Activated T-cell treated with anti-CD3 and anti-CD28 coated beads, Interleukin-2, amount 50 U/mL, for 24 hours (primary cell): ENCODE results near the gene PPP1R9B.

Experiments
- DNase-seq: peaks from one replicate; pipeline ENCODE4 v3.0.0-alpha.2; 2020
- H3K27ac Mint-ChIP-seq: 2 replicates; pipeline ENCODE4 v1.8.0; 2020; ENCODE audit warnings: mild to moderate bottlenecking, mixed read lengths
- H3K27me3 Mint-ChIP-seq: 2 replicates; pipeline ENCODE4 v1.8.0; 2020; ENCODE audit warnings: mixed read lengths
- H3K36me3 Mint-ChIP-seq: 2 replicates; pipeline ENCODE4 v1.8.0; 2020; ENCODE audit warnings: low read depth, mixed read lengths
- H3K4me1 Mint-ChIP-seq: 2 replicates; pipeline ENCODE4 v1.8.0; 2020; ENCODE audit warnings: low read depth, mixed read lengths
- H3K4me3 Mint-ChIP-seq: 2 replicates; pipeline ENCODE4 v1.8.0; 2020; ENCODE audit warnings: mild to moderate bottlenecking, moderate library complexity, mixed read lengths
- H3K9me3 Mint-ChIP-seq: 2 replicates; pipeline ENCODE4 v1.8.0; 2020; ENCODE audit warnings: mixed read lengths

Gene PPP1R9B

DNA sequence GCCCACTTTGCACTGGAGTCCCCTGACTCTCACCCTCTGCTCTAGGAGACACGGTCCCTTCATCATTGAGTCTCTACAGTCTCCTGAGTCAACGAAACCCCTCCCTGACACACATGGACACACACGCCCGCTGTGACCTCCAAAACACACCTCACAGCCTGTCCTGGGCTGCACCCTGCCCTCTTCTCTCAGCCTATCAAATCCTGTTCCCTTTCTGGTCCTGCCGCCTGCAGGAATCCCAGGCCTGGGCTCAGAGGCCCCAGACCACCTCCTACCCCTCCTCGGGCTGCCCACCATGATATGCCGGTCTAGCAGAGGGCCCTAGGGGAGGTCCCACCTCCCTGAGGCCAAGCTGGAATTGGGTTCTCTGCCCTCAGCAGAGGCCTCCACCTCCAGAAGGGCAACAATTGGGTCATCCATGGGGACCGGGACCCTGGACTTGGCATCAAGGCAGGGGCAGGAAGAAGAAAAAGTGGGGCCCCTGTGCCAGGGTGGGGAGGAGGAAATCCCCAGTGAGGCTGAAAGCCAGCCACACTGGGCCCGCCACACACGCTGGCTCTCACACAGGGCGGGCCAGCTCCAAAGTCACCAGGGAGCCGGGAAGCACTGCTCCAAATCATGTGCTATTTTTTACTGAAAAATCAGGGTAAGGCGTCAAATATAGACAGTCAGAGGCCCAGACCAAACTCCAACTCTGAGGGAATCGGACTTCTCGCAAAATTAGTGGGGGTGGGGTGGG, 3.4 kb downstream of the PPP1R9B start:
- Mint-ChIP-seq H3K27me3 (no peaks in the 10 kb centered on the region), H3K36me3 (peaks cover 67% of the 10 kb centered on the region), H3K4me1 (peaks cover 68% of the 10 kb centered on the region), H3K4me3 (peak overlapping the region; percentile 95), H3K27ac (peak overlapping the region; percentile 92), H3K9me3 (no peaks in the 10 kb centered on the region)
- no peak for DNase-seq

GRCh38 chr17:50146230-50146926, 4.1 kb downstream of the PPP1R9B start:
- H3K4me3 Mint-ChIP-seq = peak overlapping the region; percentile 95
- H3K36me3 Mint-ChIP-seq = peaks cover 74% of the 10 kb centered on the region
- no peaks in the 10 kb centered on the region for H3K9me3 Mint-ChIP-seq
- DNase-seq = no peak
- no peaks in the 10 kb centered on the region for H3K27me3 Mint-ChIP-seq
- peaks cover 69% of the 10 kb centered on the region for H3K4me1 Mint-ChIP-seq
- H3K27ac Mint-ChIP-seq = peak overlapping the region; percentile 92

DNA sequence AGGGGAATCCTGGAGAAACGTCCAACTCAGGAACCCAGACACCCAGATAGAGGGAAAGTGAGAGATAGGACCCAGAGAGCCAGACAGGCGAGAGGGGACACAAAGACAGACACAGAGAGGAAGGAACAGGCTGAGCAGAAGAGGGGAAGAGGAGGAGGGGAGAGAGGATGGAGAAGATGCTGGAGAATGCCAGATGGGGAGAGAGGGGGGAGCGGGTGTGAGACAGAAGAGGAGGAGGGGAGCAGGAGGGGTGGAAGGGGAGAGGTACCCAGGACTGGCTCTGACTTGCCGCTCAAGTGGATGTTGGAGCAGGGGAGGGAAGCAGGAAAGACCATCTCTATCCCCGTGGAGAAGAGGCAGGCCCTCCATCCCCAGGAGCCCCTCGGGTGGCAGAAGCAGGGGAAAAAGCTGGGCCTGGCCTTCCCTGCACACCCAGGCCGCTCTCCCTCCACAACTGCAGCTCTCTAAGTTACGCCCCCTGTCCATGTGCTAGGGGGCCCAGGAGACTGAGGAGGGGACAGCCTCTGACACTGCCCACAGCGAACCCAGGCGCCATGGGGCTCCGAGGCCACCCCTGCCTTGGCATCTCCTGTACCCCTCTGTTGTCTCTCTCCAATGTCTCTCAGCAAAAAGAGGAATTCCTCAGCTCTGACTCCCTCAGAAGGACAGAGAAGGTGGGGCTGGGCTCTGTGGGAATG, 4.8 kb downstream of the PPP1R9B start:
- no peak for DNase-seq
- Mint-ChIP-seq H3K4me3 (peak overlapping the region; percentile 43), H3K27me3 (no peaks in the 10 kb centered on the region), H3K4me1 (peaks cover 75% of the 10 kb centered on the region), H3K9me3 (no peaks in the 10 kb centered on the region), H3K36me3 (peaks cover 79% of the 10 kb centered on the region), H3K27ac (peak overlapping the region; percentile 65)

DNA sequence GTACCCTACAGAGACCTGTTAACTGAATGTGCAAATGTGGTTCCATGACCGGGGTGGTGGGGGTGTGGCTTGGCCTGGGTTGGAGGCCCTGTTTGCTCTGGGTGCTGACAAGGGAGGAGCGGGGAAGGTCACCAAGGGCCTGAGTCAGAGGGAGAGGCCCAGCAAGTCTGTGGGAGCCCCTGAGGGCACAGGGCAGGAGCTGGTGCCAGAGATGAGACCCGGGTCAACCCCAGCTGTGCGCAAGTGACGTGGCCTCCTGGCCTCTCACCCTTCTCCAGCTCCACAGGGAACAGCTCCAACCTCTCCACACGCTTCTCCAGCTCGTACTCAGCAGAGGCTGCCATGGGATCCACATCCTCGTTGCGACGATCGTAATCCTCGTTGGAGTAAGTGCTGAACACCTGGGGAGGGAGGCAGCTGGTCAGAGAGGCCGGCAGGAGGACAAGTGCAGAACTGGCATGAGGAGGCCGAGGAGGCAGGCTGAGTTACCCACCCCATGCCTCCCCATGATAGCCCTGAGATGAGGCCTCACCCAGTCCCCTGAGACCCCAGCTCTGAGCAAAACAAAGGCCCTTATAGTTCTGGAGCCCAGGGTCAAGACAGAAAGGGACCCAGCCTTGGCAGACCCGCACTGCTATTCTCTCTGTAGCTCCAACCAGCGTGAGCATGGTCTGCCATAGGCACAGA, 5.5 kb downstream of the PPP1R9B start:
- peak overlapping the region; percentile 65 for H3K27ac Mint-ChIP-seq
- peaks cover 81% of the 10 kb centered on the region for H3K4me1 Mint-ChIP-seq
- H3K36me3 Mint-ChIP-seq = peaks cover 86% of the 10 kb centered on the region
- peak overlapping the region; percentile 13 for H3K4me3 Mint-ChIP-seq
- DNase-seq = no peak
- H3K9me3 Mint-ChIP-seq = no peaks in the 10 kb centered on the region
- H3K27me3 Mint-ChIP-seq = no peaks in the 10 kb centered on the region

DNA sequence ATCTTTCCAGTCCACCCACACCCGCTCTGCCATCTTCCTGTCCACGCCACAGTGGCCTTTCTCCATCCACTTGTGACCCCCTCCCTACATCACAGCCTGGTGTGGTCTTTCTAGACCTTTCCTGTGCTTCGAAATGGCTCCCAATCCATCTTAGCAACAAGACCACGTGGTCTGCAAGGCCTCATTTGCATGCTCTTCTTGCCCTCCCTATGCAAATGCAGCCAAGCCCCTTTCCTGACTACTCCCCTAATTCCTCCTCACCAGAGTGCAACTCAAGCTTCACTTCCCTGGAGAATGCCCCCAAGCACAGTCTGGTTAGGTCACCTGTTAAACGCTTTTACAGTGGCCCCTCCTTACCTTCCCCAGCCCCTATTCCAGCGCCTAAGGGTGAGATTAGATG, 6.1 kb downstream of the PPP1R9B start:
- no peak overlapping the region for H3K4me3 Mint-ChIP-seq
- H3K4me1 Mint-ChIP-seq = peaks cover 86% of the 10 kb centered on the region
- no peak for DNase-seq
- peak overlapping the region; percentile 65 for H3K27ac Mint-ChIP-seq
- no peaks in the 10 kb centered on the region for H3K27me3 Mint-ChIP-seq
- peaks cover 92% of the 10 kb centered on the region for H3K36me3 Mint-ChIP-seq
- H3K9me3 Mint-ChIP-seq = no peaks in the 10 kb centered on the region

GRCh38 chr17:50143461-50144176, 6.9 kb downstream of the PPP1R9B start:
- Mint-ChIP-seq H3K36me3 (peaks cover 97% of the 10 kb centered on the region), H3K27me3 (no peaks in the 10 kb centered on the region), H3K4me1 (peaks cover 86% of the 10 kb centered on the region), H3K9me3 (no peaks in the 10 kb centered on the region), H3K27ac (peak overlapping the region; percentile 65), H3K4me3 (no peak overlapping the region)
- no peak for DNase-seq

GRCh38 chr17:50141745-50142110, 8.7 kb downstream of the PPP1R9B start:
- DNase-seq = no peak
- Mint-ChIP-seq H3K36me3 (peaks cover 98% of the 10 kb centered on the region), H3K27ac (peak overlapping the region; percentile 82), H3K9me3 (no peaks in the 10 kb centered on the region), H3K4me1 (peaks cover 73% of the 10 kb centered on the region), H3K27me3 (no peaks in the 10 kb centered on the region), H3K4me3 (no peak overlapping the region)

DNA sequence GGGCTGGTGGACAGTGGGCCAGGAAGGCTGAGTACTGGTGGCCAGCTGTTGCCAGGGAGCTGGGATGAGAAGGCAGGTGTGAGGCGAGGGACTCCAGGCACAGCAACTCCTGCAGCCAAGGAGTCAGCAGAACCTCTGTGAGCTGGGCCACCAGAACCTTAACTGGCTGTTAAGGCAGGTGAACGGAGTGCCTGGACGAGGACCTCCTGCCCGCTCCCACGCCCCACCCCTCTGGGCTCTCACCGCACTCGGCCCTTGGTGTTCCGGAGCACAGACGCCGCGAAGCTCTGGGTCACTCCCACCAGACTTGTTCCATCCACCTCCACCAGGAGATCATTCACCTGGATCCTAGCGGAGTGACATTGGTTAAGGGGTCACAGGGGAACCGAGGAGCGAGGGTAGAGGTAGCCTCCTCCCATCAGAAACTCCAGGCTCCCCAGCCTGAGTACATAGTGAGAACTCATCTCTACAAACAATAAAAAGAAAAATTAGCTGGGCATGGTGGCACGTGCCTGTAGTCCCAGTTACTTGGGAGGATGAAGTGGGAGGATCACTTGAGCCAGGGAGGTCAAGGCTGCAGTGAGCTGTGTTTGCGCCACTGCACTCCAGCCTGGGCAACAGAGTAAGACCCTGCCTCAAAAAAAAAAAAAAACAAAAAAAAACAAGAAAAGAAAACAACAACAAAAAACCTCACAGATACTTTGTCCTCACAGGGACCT, 9.3 kb downstream of the PPP1R9B start:
- H3K9me3 Mint-ChIP-seq = no peaks in the 10 kb centered on the region
- no peak for DNase-seq
- peak overlapping the region; percentile 18 for H3K4me3 Mint-ChIP-seq
- H3K27me3 Mint-ChIP-seq = no peaks in the 10 kb centered on the region
- H3K27ac Mint-ChIP-seq = peak overlapping the region; percentile 82
- H3K4me1 Mint-ChIP-seq = peaks cover 68% of the 10 kb centered on the region
- H3K36me3 Mint-ChIP-seq = peaks cover 99% of the 10 kb centered on the region

- Mint-ChIP-seq H3K4me1 (peaks cover 58% of the 10 kb centered on the region), H3K4me3 (peak overlapping the region; percentile 18), H3K36me3 (peaks cover 100% of the 10 kb centered on the region), H3K9me3 (no peaks in the 10 kb centered on the region), H3K27me3 (no peaks in the 10 kb centered on the region), H3K27ac (peak overlapping the region; percentile 77)
- peak; percentile 87 for DNase-seq
These were observed 10.3 kb downstream of the PPP1R9B start for GRCh38 chr17:50139950-50140885.

DNA sequence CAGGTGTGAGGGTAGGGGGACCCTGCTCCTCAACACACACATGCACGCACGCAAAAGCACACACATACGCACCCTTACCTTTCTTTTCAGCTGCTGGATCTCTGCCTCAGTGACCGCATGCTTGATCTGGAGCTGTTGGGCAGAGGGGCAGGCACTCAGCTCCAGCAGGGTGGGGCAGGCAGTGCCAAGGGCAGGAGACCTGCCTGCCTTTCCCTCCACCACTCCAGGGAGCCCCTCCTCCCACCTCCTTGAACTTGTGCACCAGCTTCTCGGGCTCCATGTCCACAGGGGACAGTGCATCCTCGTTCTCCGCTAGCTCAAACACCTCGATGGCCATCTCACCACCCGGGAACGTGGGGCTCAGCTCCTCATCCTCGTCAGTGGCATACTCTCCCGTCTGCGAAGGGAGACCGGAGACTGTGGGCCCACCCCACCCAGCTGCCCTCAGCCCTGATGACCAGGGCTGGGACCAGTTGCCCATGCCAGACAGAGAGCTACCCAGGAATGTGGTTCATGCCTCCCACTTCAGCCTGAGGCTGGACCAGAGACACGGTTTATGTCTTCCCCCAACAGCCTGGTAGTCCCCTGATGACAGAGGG, 11.2 kb downstream of the PPP1R9B start:
- H3K27ac Mint-ChIP-seq = peak overlapping the region; percentile 33
- no peak overlapping the region for H3K4me3 Mint-ChIP-seq
- no peaks in the 10 kb centered on the region for H3K27me3 Mint-ChIP-seq
- no peak for DNase-seq
- peaks cover 98% of the 10 kb centered on the region for H3K36me3 Mint-ChIP-seq
- peaks cover 49% of the 10 kb centered on the region for H3K4me1 Mint-ChIP-seq
- H3K9me3 Mint-ChIP-seq = no peaks in the 10 kb centered on the region

DNA sequence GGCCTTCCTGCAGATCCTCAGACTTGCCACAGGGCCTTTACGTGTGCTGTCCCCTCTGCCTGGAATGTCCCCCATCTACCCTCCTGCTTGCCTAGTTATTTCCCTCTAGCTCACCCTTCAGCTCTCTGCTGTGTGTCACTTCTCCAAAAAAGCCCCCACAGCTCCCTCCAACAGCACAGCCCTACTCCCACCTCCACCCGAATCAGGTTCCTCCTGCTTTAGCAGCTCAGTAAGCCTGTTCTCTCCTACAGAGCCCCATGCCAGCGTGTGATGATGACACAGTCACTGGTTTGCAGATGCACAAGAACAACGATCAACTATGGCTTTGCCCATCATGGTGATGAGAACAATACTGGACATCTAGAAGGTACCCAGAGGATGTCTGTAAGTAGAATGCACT, 13.4 kb downstream of the PPP1R9B start:
- peaks cover 27% of the 10 kb centered on the region for H3K4me1 Mint-ChIP-seq
- no peak for DNase-seq
- H3K36me3 Mint-ChIP-seq = peaks cover 94% of the 10 kb centered on the region
- H3K27me3 Mint-ChIP-seq = no peaks in the 10 kb centered on the region
- no peaks in the 10 kb centered on the region for H3K9me3 Mint-ChIP-seq
- H3K27ac Mint-ChIP-seq = peak overlapping the region; percentile 32
- H3K4me3 Mint-ChIP-seq = no peak overlapping the region

GRCh38 chr17:50136096-50136687, 14.3 kb downstream of the PPP1R9B start:
- H3K4me1 Mint-ChIP-seq = peaks cover 23% of the 10 kb centered on the region
- H3K4me3 Mint-ChIP-seq = no peak overlapping the region
- H3K9me3 Mint-ChIP-seq = no peaks in the 10 kb centered on the region
- H3K27ac Mint-ChIP-seq = peak overlapping the region; percentile 12
- H3K36me3 Mint-ChIP-seq = peaks cover 86% of the 10 kb centered on the region
- peaks cover 4% of the 10 kb centered on the region for H3K27me3 Mint-ChIP-seq
- no peak for DNase-seq
